HepG2 (cell line): ENCODE data around the gene CARS2. TPM values are rescaled to one million over a fixed set of nuclear protein-coding genes. Genes with fewer than 3 reads are reported as not detected.
A peak's percentile ranks its signal among the peaks of the same experiment; 100 is the strongest.

Source experiments
- ATF2 ChIP-seq: sonication (generic); formaldehyde crosslinking; IDR thresholded peaks from 2 replicates; pipeline ENCODE4 v1.4.0; 2020; ENCODE audit warnings: missing genetic modification reagents
- CERS6 ChIP-seq: sonication (generic); formaldehyde crosslinking; IDR thresholded peaks from 2 replicates; pipeline ENCODE4 v1.5.0; 2020; ENCODE audit warnings: missing genetic modification reagents
- ETV5 ChIP-seq: IDR thresholded peaks from 2 replicates; pipeline ENCODE4 v1.6.1; 2018; ENCODE audit warnings: missing biosample characterization, missing genetic modification reagents, inconsistent platforms, borderline replicate concordance
- HHEX ChIP-seq: IDR thresholded peaks from 2 replicates; pipeline ENCODE4 v1.6.1; 2016; ENCODE audit warnings: control low read depth
- ISL2 ChIP-seq: sonication (generic); formaldehyde crosslinking; IDR thresholded peaks from 2 replicates; pipeline ENCODE4 v1.5.0; 2020; ENCODE audit warnings: missing genetic modification reagents
- MTA3 ChIP-seq: sonication (generic); formaldehyde crosslinking; IDR thresholded peaks from 2 replicates; pipeline ENCODE4 v1.4.0; 2020; ENCODE audit warnings: missing genetic modification reagents
- NFE2L2 ChIP-seq: fragments of 150-350 bp; IDR thresholded peaks from 2 replicates; pipeline ENCODE4 v1.6.1; 2014; ENCODE audit warnings: low read length
- POLR2A ChIP-seq, 2 experiments: IDR thresholded peaks; 2 replicates each; pipeline ENCODE4 v1.6.1; 2011; ENCODE audit warnings: low read depth in 2 of 2, low read length in 2 of 2, mild to moderate bottlenecking in 1 of 2, moderate library complexity in 1 of 2; ENCODE audit not compliant: insufficient read depth in 1 of 2
- RARG ChIP-seq: sonication (generic); formaldehyde crosslinking; IDR thresholded peaks from 2 replicates; pipeline ENCODE4 v1.4.0; 2020; ENCODE audit warnings: low read depth, mild to moderate bottlenecking, missing genetic modification reagents
- SETDB1 ChIP-seq: sonication (generic); formaldehyde crosslinking; IDR thresholded peaks from 2 replicates; pipeline ENCODE4 v1.5.1; 2020; ENCODE audit warnings: missing genetic modification reagents, mild to moderate bottlenecking, borderline replicate concordance
- SNAI1 ChIP-seq: sonication (generic); formaldehyde crosslinking; IDR thresholded peaks from 2 replicates; pipeline ENCODE4 v1.5.0; 2020; ENCODE audit warnings: mild to moderate bottlenecking, missing genetic modification reagents, borderline replicate concordance
- SRSF1 ChIP-seq: fragments of 200-400 bp; formaldehyde crosslinking; optimal IDR thresholded peaks from 2 replicates; pipeline ENCODE3; 2017; ENCODE audit warnings: mild to moderate bottlenecking, low read depth, low read length, moderate library complexity
- TCF7 ChIP-seq: sonication (generic); IDR thresholded peaks from 2 replicates; pipeline ENCODE4 v1.6.1; 2016; ENCODE audit warnings: antibody characterized with exemption, low read depth
- ZMYM3 ChIP-seq: sonication (generic); formaldehyde crosslinking; IDR thresholded peaks from 2 replicates; pipeline ENCODE4 v1.5.1; 2020; ENCODE audit warnings: mild to moderate bottlenecking, missing genetic modification reagents
- ZNF17 ChIP-seq: sonication (generic); formaldehyde crosslinking; IDR thresholded peaks from 2 replicates; pipeline ENCODE4 v1.5.0; 2020; ENCODE audit warnings: mild to moderate bottlenecking, missing genetic modification reagents
- ZNF446 ChIP-seq: sonication (generic); formaldehyde crosslinking; IDR thresholded peaks from 2 replicates; pipeline ENCODE4 v1.5.0; 2020; ENCODE audit warnings: mild to moderate bottlenecking, missing genetic modification reagents
- ZNF746 ChIP-seq: sonication (generic); formaldehyde crosslinking; IDR thresholded peaks from 2 replicates; pipeline ENCODE4 v1.8.0; 2022; ENCODE audit warnings: mild to moderate bottlenecking, missing genetic modification reagents
- ZNF749 ChIP-seq: sonication (generic); formaldehyde crosslinking; IDR thresholded peaks from 2 replicates; pipeline ENCODE4 v1.8.0; 2022; ENCODE audit warnings: mild to moderate bottlenecking, missing genetic modification reagents, moderate library complexity, borderline replicate concordance
- polyA plus RNA-seq, 8 experiments: library from polyadenylated mRNA; depleted of rRNA in 3 of 8; stranded (reverse) in 7 of 8; unstranded in 1 of 8; fragments of >200 nt; fragmentation: Illumina TruSeq in 4 of 8; extraction: Trizol in 4 of 8; gene quantifications; 2 replicates each; pipeline versions ENCODE4 v1.2.1 to v1.2.3, GENCODE V29; 2011 to 2016; ENCODE audit warnings: low read depth in 4 of 8, missing spikeins in 1 of 8, mixed read lengths in 1 of 8; ENCODE audit not compliant: insufficient read depth in 1 of 8
- total RNA-seq, 5 experiments: library from RNA; depleted of rRNA; stranded (reverse); fragments of >200 nt; fragmentation: Illumina TruSeq; extraction: Trizol; gene quantifications; 2 replicates each; pipeline ENCODE4 v1.2.3, GENCODE V29; 2016; ENCODE audit warnings: low read depth in 1 of 5
- TF ChIP-seq, protein P1 (sequence below): sonication (generic); formaldehyde crosslinking; IDR thresholded peaks from 2 replicates; pipeline ENCODE4 v1.4.0; 2020; ENCODE audit warnings: missing genetic modification reagents
- TF ChIP-seq, protein P2 (sequence below): sonication (generic); formaldehyde crosslinking; IDR thresholded peaks from 2 replicates; pipeline ENCODE4 v1.5.0; 2020; ENCODE audit warnings: mild to moderate bottlenecking, low read depth, missing genetic modification reagents, borderline replicate concordance

The CARS2 gene
- total and polyA plus RNA-seq, 2 of the 13 experiments (the other 11 are each of a cell fraction or from before 2014, with no cell fraction given), result 41.1 to 59.3 TPM

- TF ChIP-seq, protein P1, sequence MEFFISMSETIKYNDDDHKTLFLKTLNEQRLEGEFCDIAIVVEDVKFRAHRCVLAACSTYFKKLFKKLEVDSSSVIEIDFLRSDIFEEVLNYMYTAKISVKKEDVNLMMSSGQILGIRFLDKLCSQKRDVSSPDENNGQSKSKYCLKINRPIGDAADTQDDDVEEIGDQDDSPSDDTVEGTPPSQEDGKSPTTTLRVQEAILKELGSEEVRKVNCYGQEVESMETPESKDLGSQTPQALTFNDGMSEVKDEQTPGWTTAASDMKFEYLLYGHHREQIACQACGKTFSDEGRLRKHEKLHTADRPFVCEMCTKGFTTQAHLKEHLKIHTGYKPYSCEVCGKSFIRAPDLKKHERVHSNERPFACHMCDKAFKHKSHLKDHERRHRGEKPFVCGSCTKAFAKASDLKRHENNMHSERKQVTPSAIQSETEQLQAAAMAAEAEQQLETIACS (CRISPR knock-in tag), result no peak
- TF ChIP-seq NFE2L2 (no peak), ZNF749 (no peak), POLR2A (IDR thresholded peaks at IDR 0.05; ENCODE audit: insufficient read depth in 1 of 2, low read depth in 2 of 2, low read length in 2 of 2) (no peak; a peak in 1 of 4 replicates), TCF7 (no peak), MTA3 (CRISPR knock-in tag) (no peak), SNAI1 (CRISPR knock-in tag) (no peak; the same call in 1 of the 2 replicates), SRSF1 (no peak), ATF2 (CRISPR knock-in tag) (0 out of 2 replicates have a peak, but pooled peaks have one; percentile 10), ZNF17 (CRISPR knock-in tag) (no peak), ZNF746 (0 out of 2 replicates have a peak, but pooled peaks have one; percentile 5), CERS6 (CRISPR knock-in tag) (no peak), RARG (CRISPR knock-in tag) (no peak), ETV5 (CRISPR knock-in tag) (no peak), ISL2 (0 out of 2 replicates have a peak, but pooled peaks have one; percentile 52), ZNF446 (peak; percentile 72; the same call in 1 of the 2 replicates), ZMYM3 (CRISPR knock-in tag) (no peak), HHEX (no peak), SETDB1 (CRISPR knock-in tag) (no peak)
- TF ChIP-seq, protein P2, sequence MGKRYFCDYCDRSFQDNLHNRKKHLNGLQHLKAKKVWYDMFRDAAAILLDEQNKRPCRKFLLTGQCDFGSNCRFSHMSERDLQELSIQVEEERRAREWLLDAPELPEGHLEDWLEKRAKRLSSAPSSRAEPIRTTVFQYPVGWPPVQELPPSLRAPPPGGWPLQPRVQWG (CRISPR knock-in tag), result no peak
These were observed 9.7 kb upstream of the CARS2 start (continued) for GRCh38 chr13:110715395-110716246.
